Activated naive CD8-positive, alpha-beta T cell treated with anti-CD3 and anti-CD28 coated beads, Interleukin-2, amount 50 U/mL, for 24 hours (primary cell): ENCODE measurements around the gene SUCO.

Experiments
- ATAC-seq: fragments of 150-1000 bp; cut with Tn5 transposase; one replicate; pipeline ENCODE4 v1.10.0; 2021
- DNase-seq: peaks from one replicate; pipeline ENCODE4 v3.0.0; 2021
- H3K27ac Mint-ChIP-seq: one replicate; pipeline ENCODE4 v1.8.0; 2021; ENCODE audit warnings: mild to moderate bottlenecking, mixed read lengths
- H3K27me3 Mint-ChIP-seq: one replicate; pipeline ENCODE4 v1.8.0; 2021; ENCODE audit warnings: mixed read lengths
- H3K36me3 Mint-ChIP-seq: one replicate; pipeline ENCODE4 v1.8.0; 2021; ENCODE audit warnings: low read depth, mixed read lengths
- H3K4me1 Mint-ChIP-seq: one replicate; pipeline ENCODE4 v1.8.0; 2021; ENCODE audit warnings: mixed read lengths
- H3K4me3 Mint-ChIP-seq: one replicate; pipeline ENCODE4 v1.8.0; 2021; ENCODE audit warnings: mild to moderate bottlenecking, moderate library complexity, mixed read lengths
- H3K9me3 Mint-ChIP-seq: one replicate; pipeline ENCODE4 v1.8.0; 2021; ENCODE audit warnings: mixed read lengths

The SUCO gene

GRCh38 chr1:172532183-172532699 lies 709 bp upstream of the SUCO start:
- peak overlapping the region; percentile 97 for H3K27ac Mint-ChIP-seq
- H3K4me3 Mint-ChIP-seq = peak overlapping the region; percentile 90
- peaks cover 49% of the 10 kb centered on the region for H3K4me1 Mint-ChIP-seq
- DNase-seq (peak; percentile 80), ATAC-seq (peak; percentile 77)
- no peaks in the 10 kb centered on the region for H3K27me3 Mint-ChIP-seq
- H3K9me3 Mint-ChIP-seq = no peaks in the 10 kb centered on the region
- peaks cover 3% of the 10 kb centered on the region for H3K36me3 Mint-ChIP-seq

DNA sequence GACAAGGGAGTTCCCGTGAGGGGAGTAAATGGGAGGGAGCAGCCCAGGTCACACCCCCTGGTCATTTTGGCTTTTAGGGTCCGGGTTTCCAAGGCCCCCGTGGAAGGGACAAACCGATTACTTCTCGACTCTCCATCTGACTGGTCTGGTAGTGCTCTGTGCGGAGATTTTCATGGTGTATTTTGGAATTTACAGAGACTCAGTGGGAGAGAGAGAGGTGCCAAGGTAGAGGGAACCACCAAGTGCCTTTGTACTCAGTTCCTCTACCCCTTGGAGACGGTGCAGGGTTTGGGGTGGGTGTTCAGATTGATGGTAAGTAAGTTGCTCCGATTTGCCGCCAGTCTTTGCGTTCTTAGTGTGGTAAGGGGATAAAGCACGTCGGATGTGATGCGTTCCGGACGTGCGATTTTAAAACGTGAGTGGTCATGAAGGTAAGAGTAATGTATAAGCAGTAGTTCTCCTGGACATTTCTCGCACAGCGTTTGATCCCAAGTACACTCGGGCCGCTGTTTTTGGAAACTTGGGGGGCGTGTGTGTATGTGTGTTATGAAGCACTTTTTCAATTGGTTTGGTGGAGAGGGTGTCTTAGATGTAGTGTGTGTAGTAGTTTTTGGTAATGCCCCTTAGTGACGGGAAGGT lies 682 bp downstream of the SUCO start:
- Mint-ChIP-seq H3K4me3 (peak overlapping the region; percentile 90), H3K4me1 (peaks cover 61% of the 10 kb centered on the region), H3K27ac (peak overlapping the region; percentile 97), H3K36me3 (peaks cover 6% of the 10 kb centered on the region), H3K9me3 (no peaks in the 10 kb centered on the region), H3K27me3 (no peaks in the 10 kb centered on the region)
- DNase-seq = peak; percentile 41
- no peak for ATAC-seq

DNA sequence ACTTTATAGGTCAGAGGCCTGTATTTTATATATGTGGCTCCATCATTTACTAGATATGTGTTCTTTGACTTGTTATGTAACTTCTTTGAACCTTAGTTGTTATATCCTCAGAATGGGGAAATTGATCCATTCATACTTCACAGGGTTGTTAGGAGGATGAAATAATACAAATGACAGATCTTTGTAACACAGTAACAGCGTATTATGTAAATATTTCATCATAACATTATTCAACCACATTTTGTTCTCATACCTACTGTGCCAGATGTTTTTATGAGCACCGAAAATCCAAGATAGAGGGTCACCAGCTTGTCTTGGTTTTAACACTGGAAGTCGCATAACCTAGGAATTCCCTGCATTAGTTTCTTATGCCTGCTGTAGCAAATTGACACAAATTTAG lies 3.3 kb downstream of the SUCO start:
- no peak for DNase-seq
- Mint-ChIP-seq H3K9me3 (no peaks in the 10 kb centered on the region), H3K4me1 (peaks cover 71% of the 10 kb centered on the region), H3K27ac (no peak overlapping the region), H3K36me3 (peaks cover 12% of the 10 kb centered on the region), H3K4me3 (no peak overlapping the region), H3K27me3 (no peaks in the 10 kb centered on the region)
- no peak for ATAC-seq

DNA sequence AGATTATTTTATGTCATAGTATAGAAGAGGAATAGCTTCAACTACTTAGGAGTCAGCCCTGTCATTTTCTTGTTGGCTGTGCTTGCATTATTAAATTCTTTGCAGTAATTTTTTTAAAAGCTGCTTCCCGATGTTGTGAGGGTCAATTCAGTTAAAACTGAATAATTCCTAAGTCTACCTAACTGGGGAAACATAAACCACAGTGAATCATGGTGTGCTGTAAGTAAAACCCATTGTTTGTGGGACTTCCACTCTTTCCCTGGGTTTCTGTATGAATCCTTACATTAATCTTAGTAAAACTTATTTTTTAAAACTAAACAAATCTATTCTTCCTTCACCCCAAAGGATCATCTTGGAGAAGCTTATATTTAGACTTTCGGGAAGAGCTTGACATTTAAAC lies 4.4 kb downstream of the SUCO start:
- H3K27me3 Mint-ChIP-seq = no peaks in the 10 kb centered on the region
- H3K4me3 Mint-ChIP-seq = no peak overlapping the region
- no peaks in the 10 kb centered on the region for H3K9me3 Mint-ChIP-seq
- H3K36me3 Mint-ChIP-seq = peaks cover 12% of the 10 kb centered on the region
- H3K27ac Mint-ChIP-seq = no peak overlapping the region
- DNase-seq = no peak
- H3K4me1 Mint-ChIP-seq = peaks cover 69% of the 10 kb centered on the region
- ATAC-seq = no peak

GRCh38 chr1:172537827-172538391 lies 5.0 kb downstream of the SUCO start:
- no peaks in the 10 kb centered on the region for H3K27me3 Mint-ChIP-seq

GRCh38 chr1:172540635-172541034 lies 7.7 kb downstream of the SUCO start:
- no peaks in the 10 kb centered on the region for H3K27me3 Mint-ChIP-seq
- no peak overlapping the region for H3K27ac Mint-ChIP-seq
- no peak overlapping the region for H3K4me3 Mint-ChIP-seq
- peaks cover 9% of the 10 kb centered on the region for H3K36me3 Mint-ChIP-seq
- H3K4me1 Mint-ChIP-seq = peaks cover 52% of the 10 kb centered on the region
- H3K9me3 Mint-ChIP-seq = no peaks in the 10 kb centered on the region
- DNase-seq (no peak), ATAC-seq (no peak)

More at GRCh38 chr1:172537827-172538391, 5.0 kb downstream of the SUCO start:
- Mint-ChIP-seq H3K27ac (no peak overlapping the region), H3K4me3 (no peak overlapping the region), H3K9me3 (no peaks in the 10 kb centered on the region), H3K4me1 (peaks cover 71% of the 10 kb centered on the region), H3K36me3 (peaks cover 12% of the 10 kb centered on the region)
- DNase-seq = no peak
- ATAC-seq = no peak

DNA sequence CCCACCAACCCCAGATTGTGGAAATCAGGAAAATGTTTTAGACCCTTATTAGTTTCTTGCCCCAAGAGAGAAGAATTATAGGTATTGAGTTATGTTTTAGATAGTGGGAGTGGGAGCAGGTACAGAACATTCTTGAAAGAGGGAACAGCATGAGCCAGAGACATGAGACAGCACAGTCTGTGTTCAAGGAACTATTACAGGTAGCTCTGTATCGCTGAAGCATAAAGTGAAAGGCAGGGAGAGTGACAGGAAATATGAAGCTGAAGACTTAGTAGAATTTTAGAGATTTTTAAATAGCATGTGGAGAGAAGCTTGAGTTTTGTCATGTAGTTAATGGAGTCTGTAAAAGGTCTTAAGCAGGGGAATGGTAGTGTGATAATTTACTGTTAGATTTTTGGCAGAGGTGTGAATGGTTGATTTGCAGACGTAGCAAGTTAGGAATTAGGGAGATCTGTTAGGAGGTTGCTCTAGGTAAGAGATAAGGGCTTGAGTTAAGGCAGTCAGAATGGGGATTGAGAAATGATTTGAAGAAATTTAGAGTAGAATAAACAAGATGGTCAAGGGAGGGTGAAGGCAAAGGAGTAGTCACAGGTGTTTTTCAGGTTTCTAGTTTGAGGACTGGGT lies 11.6 kb downstream of the SUCO start:
- DNase-seq = no peak
- Mint-ChIP-seq H3K27me3 (no peaks in the 10 kb centered on the region), H3K4me1 (peaks cover 38% of the 10 kb centered on the region), H3K36me3 (peaks cover 3% of the 10 kb centered on the region), H3K27ac (no peak overlapping the region), H3K9me3 (no peaks in the 10 kb centered on the region), H3K4me3 (no peak overlapping the region)
- ATAC-seq = peak; percentile 40

DNA sequence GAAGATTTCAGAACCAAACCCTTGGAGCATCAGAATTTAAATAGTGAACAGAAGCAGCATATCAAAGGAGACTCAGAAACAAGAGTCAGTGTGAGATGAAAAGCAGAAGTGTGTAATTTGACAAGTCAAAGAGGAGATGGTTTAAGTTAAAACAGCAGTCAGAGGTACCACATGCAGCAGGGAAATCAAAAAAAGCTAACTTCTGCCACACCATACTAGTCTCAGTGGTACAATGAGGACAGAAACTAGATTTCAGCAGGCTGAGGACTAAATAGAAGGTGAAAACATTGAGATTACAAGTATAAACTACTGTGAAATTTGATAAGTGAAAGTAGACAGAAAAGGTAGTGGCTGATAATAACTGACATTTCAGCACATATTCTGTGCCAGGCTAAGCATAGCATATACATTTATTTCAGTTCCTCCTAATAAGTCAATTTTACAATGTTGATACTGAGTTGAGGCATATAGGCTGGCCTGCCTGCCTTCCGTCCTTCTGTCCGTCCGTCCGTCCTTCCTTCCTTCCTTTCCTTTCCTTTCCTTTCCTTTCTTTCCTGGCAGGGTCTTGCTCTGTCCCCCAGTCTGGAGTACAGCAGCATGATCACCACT lies 12.6 kb downstream of the SUCO start:
- Mint-ChIP-seq H3K9me3 (no peaks in the 10 kb centered on the region), H3K4me3 (no peak overlapping the region), H3K27me3 (no peaks in the 10 kb centered on the region), H3K27ac (no peak overlapping the region), H3K36me3 (peaks cover 3% of the 10 kb centered on the region), H3K4me1 (peaks cover 42% of the 10 kb centered on the region)
- DNase-seq (no peak), ATAC-seq (no peak)

DNA sequence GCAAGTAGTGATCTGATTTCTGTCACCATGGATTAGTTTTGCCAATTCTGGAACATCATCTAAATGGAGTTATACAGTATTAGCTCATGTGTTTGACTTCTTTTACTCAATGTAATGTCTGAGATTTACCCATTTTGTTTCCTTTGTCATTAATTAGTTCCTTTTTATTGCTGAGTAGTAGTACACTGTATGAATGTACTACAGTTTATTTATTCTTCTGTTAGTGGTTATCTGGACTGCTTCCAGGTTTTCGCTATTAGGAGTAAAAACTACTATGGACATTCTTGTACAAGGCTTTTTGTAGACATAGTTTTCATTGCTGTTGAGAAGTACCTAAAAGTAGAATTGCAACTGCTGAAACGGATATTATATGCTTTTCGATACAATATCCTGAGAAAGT lies 14.1 kb downstream of the SUCO start:
- Mint-ChIP-seq H3K9me3 (no peaks in the 10 kb centered on the region), H3K4me3 (no peak overlapping the region), H3K27me3 (no peaks in the 10 kb centered on the region), H3K36me3 (peaks cover 4% of the 10 kb centered on the region), H3K4me1 (peaks cover 36% of the 10 kb centered on the region), H3K27ac (no peak overlapping the region)
- ATAC-seq (no peak), DNase-seq (no peak)

DNA sequence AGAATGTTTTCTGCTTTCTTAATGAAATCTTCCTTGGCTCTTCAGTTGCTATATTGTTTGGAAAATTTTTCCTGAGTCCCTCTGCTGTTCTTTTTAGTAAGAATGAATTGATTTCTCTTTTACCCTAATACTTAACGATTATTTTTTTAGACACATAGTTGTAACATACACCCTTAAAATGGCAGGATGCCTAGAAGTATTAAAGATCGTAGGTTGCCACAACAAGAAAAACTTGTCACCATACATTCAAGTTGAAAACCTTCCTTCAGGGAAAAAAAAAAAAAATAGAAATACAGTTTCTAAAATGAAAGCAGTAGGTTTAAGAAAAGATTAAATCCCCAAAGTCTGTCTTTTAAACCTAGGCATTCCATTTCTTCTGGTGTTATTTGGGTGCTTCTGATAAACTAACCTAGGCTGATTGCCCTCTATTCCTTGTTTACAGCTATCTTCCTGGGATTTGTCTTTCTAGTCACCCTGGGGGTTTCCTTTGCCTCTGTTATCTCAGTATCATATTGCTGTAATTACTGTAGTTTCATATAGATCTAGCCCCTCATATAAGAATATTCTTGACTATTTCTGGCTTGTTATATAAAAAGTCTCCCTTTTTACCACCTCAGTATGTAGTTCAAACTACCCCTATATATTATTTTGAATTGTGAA lies 16.8 kb downstream of the SUCO start:
- H3K9me3 Mint-ChIP-seq = no peaks in the 10 kb centered on the region
- no peak overlapping the region for H3K27ac Mint-ChIP-seq
- ATAC-seq = no peak
- H3K4me1 Mint-ChIP-seq = peaks cover 30% of the 10 kb centered on the region
- no peak for DNase-seq
- H3K36me3 Mint-ChIP-seq = peaks cover 4% of the 10 kb centered on the region
- H3K27me3 Mint-ChIP-seq = no peaks in the 10 kb centered on the region
- no peak overlapping the region for H3K4me3 Mint-ChIP-seq

DNA sequence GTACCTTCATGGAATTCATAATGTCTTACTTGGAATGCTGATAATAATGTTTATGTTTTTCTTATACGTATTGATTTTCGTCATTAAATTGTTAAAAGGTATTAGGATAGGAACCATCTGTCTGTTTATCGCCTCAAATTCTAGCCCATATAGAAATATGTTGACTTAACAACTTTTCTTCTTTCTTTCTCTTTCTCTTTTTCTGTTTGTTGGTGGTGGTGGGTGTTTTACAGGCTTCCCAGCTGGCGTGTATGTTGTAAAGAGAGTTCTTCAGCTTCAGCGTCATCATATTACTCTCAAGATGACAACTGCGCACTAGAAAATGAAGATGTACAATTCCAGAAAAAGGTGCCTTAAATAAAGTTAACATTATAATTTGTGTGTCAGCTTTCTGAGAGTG lies 18.3 kb downstream of the SUCO start:
- Mint-ChIP-seq H3K4me1 (peaks cover 30% of the 10 kb centered on the region), H3K9me3 (no peaks in the 10 kb centered on the region)

GRCh38 chr1:172554915-172555314 lies 22.0 kb downstream of the SUCO start:
- Mint-ChIP-seq H3K36me3 (peaks cover 39% of the 10 kb centered on the region), H3K9me3 (no peaks in the 10 kb centered on the region), H3K4me1 (peaks cover 9% of the 10 kb centered on the region), H3K4me3 (no peak overlapping the region), H3K27me3 (no peaks in the 10 kb centered on the region), H3K27ac (no peak overlapping the region)
- ATAC-seq (no peak), DNase-seq (no peak)

More for the DNA sequence above, 18.3 kb downstream of the SUCO start:
- ATAC-seq (no peak), DNase-seq (no peak)
- H3K36me3 Mint-ChIP-seq = peaks cover 14% of the 10 kb centered on the region
- no peak overlapping the region for H3K4me3 Mint-ChIP-seq
- no peak overlapping the region for H3K27ac Mint-ChIP-seq
- H3K27me3 Mint-ChIP-seq = no peaks in the 10 kb centered on the region

GRCh38 chr1:172556461-172556860 lies 23.5 kb downstream of the SUCO start:
- Mint-ChIP-seq H3K36me3 (peaks cover 48% of the 10 kb centered on the region), H3K4me1 (no peaks in the 10 kb centered on the region), H3K27ac (no peak overlapping the region), H3K4me3 (no peak overlapping the region), H3K9me3 (no peaks in the 10 kb centered on the region), H3K27me3 (no peaks in the 10 kb centered on the region)
- DNase-seq = no peak
- no peak for ATAC-seq

DNA sequence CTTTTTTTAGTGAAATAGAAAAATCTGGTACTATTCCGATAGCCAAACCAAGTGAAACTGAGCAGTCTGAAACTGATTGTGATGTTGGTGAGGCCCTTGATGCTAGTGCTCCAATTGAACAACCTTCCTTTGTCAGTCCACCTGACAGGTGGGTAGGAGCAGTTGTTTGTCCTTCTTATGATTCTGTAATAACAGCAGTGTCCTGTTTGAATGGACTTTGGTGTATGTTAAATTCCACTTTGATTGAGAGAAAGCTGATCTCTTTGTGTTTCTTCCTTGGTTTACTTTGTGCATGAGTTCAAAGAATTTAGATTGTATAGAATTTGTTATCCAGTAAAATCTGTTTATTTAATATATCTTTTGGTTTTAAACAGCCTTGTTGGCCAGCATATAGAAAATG lies 24.3 kb downstream of the SUCO start:
- ATAC-seq (no peak), DNase-seq (no peak)
- no peak overlapping the region for H3K4me3 Mint-ChIP-seq
- no peaks in the 10 kb centered on the region for H3K9me3 Mint-ChIP-seq
- H3K4me1 Mint-ChIP-seq = no peaks in the 10 kb centered on the region
- no peaks in the 10 kb centered on the region for H3K27me3 Mint-ChIP-seq
- H3K27ac Mint-ChIP-seq = no peak overlapping the region
- peaks cover 50% of the 10 kb centered on the region for H3K36me3 Mint-ChIP-seq
